GM12878 (cell line): Measurements from ENCODE around the gene JMY. TPM values are rescaled to one million over a fixed set of nuclear protein-coding genes. Genes with fewer than 3 reads are reported as not detected.
A peak's percentile ranks its signal among the peaks of the same experiment; 100 is the strongest.

Source experiments
- BMI1 ChIP-seq: fragments of 450-650 bp; IDR thresholded peaks from 2 replicates; pipeline ENCODE4 v1.6.1; 2016; ENCODE audit warnings: mild to moderate bottlenecking, moderate library complexity, borderline replicate concordance
- CBFB ChIP-seq: IDR thresholded peaks from 2 replicates; pipeline ENCODE4 v1.6.1; 2016; ENCODE audit warnings: antibody characterized with exemption, low read depth
- EGR1 ChIP-seq, 2 experiments: IDR thresholded peaks; 1 replicate in 1 of 2; 2 replicates in 1 of 2; pipeline ENCODE4 v1.6.1; 2011 to 2012; ENCODE audit warnings: low read depth in 2 of 2, low read length in 2 of 2, borderline replicate concordance in 1 of 2, mild to moderate bottlenecking in 1 of 2, moderate library complexity in 1 of 2
- HDAC6 ChIP-seq: fragments of 200-600 bp; sonication (generic); IDR thresholded peaks from one replicate; pipeline ENCODE4 v1.8.0; 2017; ENCODE audit warnings: antibody characterized with exemption; ENCODE audit not compliant: unreplicated experiment
- JUND ChIP-seq: IDR thresholded peaks from 2 replicates; pipeline ENCODE4 v1.6.1; 2012; ENCODE audit warnings: low read depth, mild to moderate bottlenecking, low read length, improper control_type of control experiment, moderate library complexity
- MAX ChIP-seq: IDR thresholded peaks from 2 replicates; pipeline ENCODE4 v1.6.1; 2012; ENCODE audit warnings: low read depth, low read length, improper control_type of control experiment
- MXI1 ChIP-seq: fragments of 150-350 bp; IDR thresholded peaks from 2 replicates; pipeline ENCODE4 v1.6.1; 2011; ENCODE audit warnings: low read depth, mild to moderate bottlenecking, inconsistent platforms, low read length, improper control_type of control experiment
- MYB ChIP-seq: fragments of 150-350 bp; IDR thresholded peaks from 2 replicates; pipeline ENCODE4 v1.6.1; 2014; ENCODE audit warnings: mild to moderate bottlenecking, low read depth, low read length, borderline replicate concordance
- NR2C2 ChIP-seq: IDR thresholded peaks from 2 replicates; pipeline ENCODE4 v1.6.1; 2011; ENCODE audit warnings: borderline replicate concordance, low read depth; ENCODE audit not compliant: control insufficient read depth, insufficient read length
- REST ChIP-seq: IDR thresholded peaks from 2 replicates; pipeline ENCODE4 v1.6.1; 2012; ENCODE audit warnings: mild to moderate bottlenecking, low read depth, low read length
- TAF1 ChIP-seq: IDR thresholded peaks from 2 replicates; pipeline ENCODE4 v1.6.1; 2011; ENCODE audit warnings: mild to moderate bottlenecking, low read depth, low read length, borderline replicate concordance
- YY1 ChIP-seq: IDR thresholded peaks from 2 replicates; pipeline ENCODE4 v1.6.1; 2011; ENCODE audit warnings: low read depth, mild to moderate bottlenecking, low read length
- ZZZ3 ChIP-seq: IDR thresholded peaks from 2 replicates; pipeline ENCODE4 v1.6.1; 2011; ENCODE audit warnings: low read depth; ENCODE audit not compliant: control insufficient read depth, insufficient read length
- polyA plus RNA-seq, 11 experiments: library from polyadenylated mRNA; depleted of rRNA in 4 of 11; unstranded in 6 of 11; stranded (reverse) in 5 of 11; fragments of >200 nt; fragmentation: Nextera tagmentation in 4 of 11; fragmentation: Illumina TruSeq in 1 of 11; extraction: Ambion mirVana in 4 of 11; extraction: Trizol in 1 of 11; gene quantifications; 1 replicate in 1 of 11; 2 replicates in 10 of 11; pipeline versions ENCODE4 v1.2.1 to v1.2.3, GENCODE V29; 2011 to 2016; ENCODE audit warnings: inconsistent platforms in 2 of 11, missing spikeins in 2 of 11, low read depth in 1 of 11
- total RNA-seq, 4 experiments: library from RNA; depleted of rRNA in 3 of 4; stranded (reverse); fragments of >200 nt in 3 of 4; fragmentation: Illumina TruSeq in 1 of 4; extraction: Trizol in 1 of 4; gene quantifications; 2 replicates each; pipeline versions ENCODE4 v1.2.1 to v1.2.3, GENCODE V29; 2013 to 2021
- TF ChIP-seq, protein P1 (sequence below): fragments of 450-650 bp; conservative IDR thresholded peaks from 2 replicates; pipeline ENCODE4 v1.6.1; 2017; ENCODE audit warnings: mild to moderate bottlenecking, moderate library complexity

Gene JMY
- total and polyA plus RNA-seq, 10 of the 15 experiments (the other 5 are each of a cell fraction or from before 2014, with no cell fraction given), result 0.63 to 4.8 (median 2.4) TPM

- TF ChIP-seq REST, result no peak
- TF ChIP-seq JUND, result no peak
- TF ChIP-seq NR2C2, result no peak
- TF ChIP-seq, protein P1, sequence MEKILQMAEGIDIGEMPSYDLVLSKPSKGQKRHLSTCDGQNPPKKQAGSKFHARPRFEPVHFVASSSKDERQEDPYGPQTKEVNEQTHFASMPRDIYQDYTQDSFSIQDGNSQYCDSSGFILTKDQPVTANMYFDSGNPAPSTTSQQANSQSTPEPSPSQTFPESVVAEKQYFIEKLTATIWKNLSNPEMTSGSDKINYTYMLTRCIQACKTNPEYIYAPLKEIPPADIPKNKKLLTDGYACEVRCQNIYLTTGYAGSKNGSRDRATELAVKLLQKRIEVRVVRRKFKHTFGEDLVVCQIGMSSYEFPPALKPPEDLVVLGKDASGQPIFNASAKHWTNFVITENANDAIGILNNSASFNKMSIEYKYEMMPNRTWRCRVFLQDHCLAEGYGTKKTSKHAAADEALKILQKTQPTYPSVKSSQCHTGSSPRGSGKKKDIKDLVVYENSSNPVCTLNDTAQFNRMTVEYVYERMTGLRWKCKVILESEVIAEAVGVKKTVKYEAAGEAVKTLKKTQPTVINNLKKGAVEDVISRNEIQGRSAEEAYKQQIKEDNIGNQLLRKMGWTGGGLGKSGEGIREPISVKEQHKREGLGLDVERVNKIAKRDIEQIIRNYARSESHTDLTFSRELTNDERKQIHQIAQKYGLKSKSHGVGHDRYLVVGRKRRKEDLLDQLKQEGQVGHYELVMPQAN, result 0 out of 2 replicates have a peak, but pooled peaks have one; percentile 9
- TF ChIP-seq ZZZ3, result no peak
- TF ChIP-seq MAX, result peak; percentile 23; the same call in 1 of the 2 replicates
- TF ChIP-seq EGR1 (IDR thresholded peaks at IDR 0.05; ENCODE audit: borderline replicate concordance in 1 of 2, low read depth in 2 of 2, low read length in 2 of 2), result no peak
- peak; percentile 35 for TF ChIP-seq HDAC6
- 0 out of 2 replicates have a peak, but pooled peaks have one; percentile 9 for TF ChIP-seq MXI1
- TF ChIP-seq CBFB, result no peak
- no peak for TF ChIP-seq MYB
- 0 out of 2 replicates have a peak, but pooled peaks have one; percentile 6 for TF ChIP-seq TAF1
- TF ChIP-seq YY1, result peak; percentile 84
- no peak for TF ChIP-seq BMI1
Observed at GRCh38 chr5:79236362-79236969, 535 bp downstream of the JMY start (continued).
